SK-N-SH (cell line): ENCODE data around the gene NOSTRIN. TPM values are rescaled to one million over a fixed set of nuclear protein-coding genes. Genes with fewer than 3 reads are reported as not detected.

ENCODE experiments used
- CTCF ChIA-PET: fragments of 300-600, 350-600 bp; formaldehyde crosslinking; extraction: SDS; loops from one replicate; lab custom pipeline; 2021; lab: Yijun Ruan, JAX
- POLR2A ChIA-PET: fragments of 350-600 bp; sonication (Branson Sonifier 250); formaldehyde crosslinking; extraction: SDS; loops from one replicate; lab custom pipeline; 2020; ENCODE audit warnings: antibody characterized with exemption, inconsistent platforms; lab: Yijun Ruan, JAX
- DNase-seq: peaks from one replicate; pipeline ENCODE4 v3.0.0; 2012
- H2AFZ ChIP-seq: fragments of 200-600 bp; sonication (generic); 2 replicates; pipeline ENCODE4 v1.8.1; 2016; ENCODE audit warnings: antibody characterized with exemption, mild to moderate bottlenecking, low read depth
- H3F3A ChIP-seq: fragments of 200-600 bp; sonication (generic); replicated peaks from 2 replicates; pipeline ENCODE3; 2016; ENCODE audit warnings: antibody characterized with exemption, mild to moderate bottlenecking; ENCODE audit not compliant: insufficient read depth
- H3K27ac ChIP-seq, 2 experiments: fragments of 200-500 bp in 1 of 2; fragments of 200-600 bp in 1 of 2; sonication (Bioruptor generic) in 1 of 2; sonication (generic), shearing (Covaris generic) in 1 of 2; 2 replicates each; pipeline versions ENCODE4 v1.5.1 to v1.6.1; 2014 to 2016; ENCODE audit warnings: low read depth in 2 of 2, inconsistent platforms in 1 of 2, low read length in 1 of 2, mild to moderate bottlenecking in 1 of 2, mixed read lengths in 1 of 2
- H3K27me3 ChIP-seq: fragments of 200-600 bp; sonication (generic), shearing (Covaris generic); 2 replicates; pipeline ENCODE4 v1.6.1; 2016; ENCODE audit warnings: mixed run types; ENCODE audit not compliant: insufficient read depth
- H3K36me3 ChIP-seq, 2 experiments: fragments of 200-500 bp in 1 of 2; fragments of 200-600 bp in 1 of 2; sonication (Bioruptor generic) in 1 of 2; sonication (generic) in 1 of 2; replicated peaks in 1 of 2; 2 replicates each; pipeline versions ENCODE3 to v1.5.1; 2014 to 2016; ENCODE audit warnings: low read length in 1 of 2, mild to moderate bottlenecking in 1 of 2; ENCODE audit not compliant: insufficient read depth in 2 of 2, control insufficient read depth in 1 of 2
- H3K4me1 ChIP-seq, 2 experiments: fragments of 200-500 bp in 1 of 2; fragments of 200-600 bp in 1 of 2; sonication (Bioruptor generic) in 1 of 2; sonication (generic), shearing (Covaris generic) in 1 of 2; 2 replicates each; pipeline versions ENCODE4 v1.5.1 to v1.6.1; 2014 to 2016; ENCODE audit warnings: low read depth in 1 of 2, low read length in 1 of 2, mixed run types in 1 of 2; ENCODE audit not compliant: insufficient read depth in 2 of 2, control insufficient read depth in 1 of 2
- H3K4me2 ChIP-seq: fragments of 200-600 bp; sonication (generic), shearing (Covaris generic); 2 replicates; pipeline ENCODE4 v1.6.1; 2017; ENCODE audit warnings: mixed run types
- H3K4me3 ChIP-seq, 2 experiments: fragments of 200-500 bp in 1 of 2; fragments of 200-600 bp in 1 of 2; sonication (Bioruptor generic) in 1 of 2; sonication (generic), shearing (Covaris generic) in 1 of 2; 2 replicates each; pipeline versions ENCODE4 v1.5.1 to v1.8.1; 2014 to 2016; ENCODE audit warnings: low read depth in 2 of 2, inconsistent platforms in 1 of 2, low read length in 1 of 2, mild to moderate bottlenecking in 1 of 2, mixed read lengths in 1 of 2, moderate library complexity in 1 of 2
- H3K79me2 ChIP-seq: fragments of 200-600 bp; sonication (generic); 2 replicates; pipeline ENCODE4 v1.8.1; 2017; ENCODE audit warnings: mild to moderate bottlenecking; ENCODE audit not compliant: insufficient read depth
- H3K9ac ChIP-seq: fragments of 200-600 bp; sonication (generic); 2 replicates; pipeline ENCODE4 v1.6.1; 2017; ENCODE audit warnings: mixed run types
- H3K9me2 ChIP-seq: fragments of 200-600 bp; sonication (generic); 2 replicates; pipeline ENCODE4 v1.6.1; 2017; ENCODE audit warnings: mixed run types
- H3K9me3 ChIP-seq: fragments of 200-600 bp; sonication (generic); 2 replicates; pipeline ENCODE4 v1.6.1; 2017; ENCODE audit warnings: mixed run types, mild to moderate bottlenecking, moderate library complexity
- H4K20me1 ChIP-seq: fragments of 200-600 bp; sonication (generic); 2 replicates; pipeline ENCODE4 v1.6.1; 2017; ENCODE audit warnings: mild to moderate bottlenecking, mixed run types; ENCODE audit not compliant: insufficient read depth
- EZH2phosphoT487 ChIP-seq: fragments of 200-600 bp; sonication (generic); IDR thresholded peaks from 2 replicates; pipeline ENCODE4 v1.6.1; 2017; ENCODE audit warnings: low read depth, mixed run types, mild to moderate bottlenecking, antibody characterized with exemption, moderate library complexity, borderline replicate concordance
- FOXJ3 ChIP-seq: sonication (generic); formaldehyde crosslinking; IDR thresholded peaks from 2 replicates; pipeline ENCODE4 v1.5.1; 2020; ENCODE audit warnings: mild to moderate bottlenecking, missing genetic modification reagents
- GABPA ChIP-seq: IDR thresholded peaks from 2 replicates; pipeline ENCODE4 v1.4.0; 2012; ENCODE audit warnings: low read depth, mild to moderate bottlenecking
- JUND ChIP-seq: IDR thresholded peaks from 2 replicates; pipeline ENCODE4 v1.4.0; 2012
- MEF2A ChIP-seq: IDR thresholded peaks from 2 replicates; pipeline ENCODE4 v1.4.0; 2012; ENCODE audit warnings: low read depth, borderline replicate concordance
- MXI1 ChIP-seq: IDR thresholded peaks from 2 replicates; pipeline ENCODE4 v1.6.1; 2012; ENCODE audit warnings: mild to moderate bottlenecking, low read depth, low read length, improper control_type of control experiment
- RAD21 ChIP-seq: IDR thresholded peaks from 2 replicates; pipeline ENCODE4 v1.6.1; 2012; ENCODE audit warnings: mild to moderate bottlenecking, low read length
- RFX5 ChIP-seq: IDR thresholded peaks from 2 replicates; pipeline ENCODE4 v1.6.1; 2012; ENCODE audit warnings: mild to moderate bottlenecking, improper control_type of control experiment, low read length
- RXRA ChIP-seq: IDR thresholded peaks from 2 replicates; pipeline ENCODE4 v1.4.0; 2012; ENCODE audit warnings: low read depth, mild to moderate bottlenecking, borderline replicate concordance
- SIN3A ChIP-seq: IDR thresholded peaks from 2 replicates; pipeline ENCODE4 v1.6.1; 2012; ENCODE audit warnings: low read depth, mild to moderate bottlenecking, low read length, moderate library complexity, borderline replicate concordance
- SMC3 ChIP-seq: IDR thresholded peaks from 2 replicates; pipeline ENCODE4 v1.6.1; 2012; ENCODE audit warnings: low read depth, low read length, improper control_type of control experiment
- WGBS: methylation state at CpG from one replicate; pipeline ENCODE4 v1.1.6; 2017; ENCODE audit warnings: low lambda C conversion rate; 5-methylcytosine and 5-hydroxymethylcytosine counted together
- polyA plus RNA-seq, 3 experiments: library from polyadenylated mRNA; depleted of rRNA; stranded (reverse); fragments of >200 nt; gene quantifications; 2 replicates each; pipeline ENCODE4 v1.2.3, GENCODE V29; 2012
- TF ChIP-seq, protein P1 (sequence below): IDR thresholded peaks from 2 replicates; pipeline ENCODE4 v1.4.0; 2012; ENCODE audit warnings: low read depth, borderline replicate concordance
- TF ChIP-seq, protein P2 (sequence below): fragments of 150-350 bp; IDR thresholded peaks from 2 replicates; pipeline ENCODE4 v1.6.1; 2017; ENCODE audit warnings: antibody characterized with exemption, low read length, low read depth, borderline replicate concordance
- TF ChIP-seq, protein P3 (sequence below): IDR thresholded peaks from 2 replicates; pipeline ENCODE4; 2012
- TF ChIP-seq, protein P4 (sequence below): fragments of 200-600 bp; sonication (generic); IDR thresholded peaks from 2 replicates; pipeline ENCODE4 v1.6.1; 2017; ENCODE audit warnings: antibody characterized with exemption, mild to moderate bottlenecking, moderate library complexity

Gene NOSTRIN
- polyA plus RNA-seq, 1 of the 3 experiments (the other 2 are of a cell fraction): not detected

DNA sequence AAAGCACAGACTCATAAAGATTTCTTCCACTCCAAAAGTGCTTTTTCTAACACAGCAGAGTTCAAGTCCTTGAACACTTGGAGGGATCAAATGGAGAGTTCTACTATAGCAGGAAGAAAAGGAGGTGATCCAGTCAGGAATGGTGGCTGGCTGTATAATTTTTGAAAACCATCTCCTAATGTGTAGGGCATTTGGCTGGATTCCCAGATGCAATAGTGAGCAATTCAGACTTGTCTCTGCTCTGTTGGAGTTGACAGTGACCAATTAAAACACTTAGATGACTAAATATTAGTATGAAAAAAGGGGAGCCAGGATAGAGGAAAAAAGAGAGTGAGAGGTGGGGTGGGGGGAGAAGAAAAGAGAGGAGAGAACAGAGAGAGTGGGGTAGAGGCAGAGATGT lies 93.3 kb downstream of the NOSTRIN start (continued):
- TF ChIP-seq, protein P1, sequence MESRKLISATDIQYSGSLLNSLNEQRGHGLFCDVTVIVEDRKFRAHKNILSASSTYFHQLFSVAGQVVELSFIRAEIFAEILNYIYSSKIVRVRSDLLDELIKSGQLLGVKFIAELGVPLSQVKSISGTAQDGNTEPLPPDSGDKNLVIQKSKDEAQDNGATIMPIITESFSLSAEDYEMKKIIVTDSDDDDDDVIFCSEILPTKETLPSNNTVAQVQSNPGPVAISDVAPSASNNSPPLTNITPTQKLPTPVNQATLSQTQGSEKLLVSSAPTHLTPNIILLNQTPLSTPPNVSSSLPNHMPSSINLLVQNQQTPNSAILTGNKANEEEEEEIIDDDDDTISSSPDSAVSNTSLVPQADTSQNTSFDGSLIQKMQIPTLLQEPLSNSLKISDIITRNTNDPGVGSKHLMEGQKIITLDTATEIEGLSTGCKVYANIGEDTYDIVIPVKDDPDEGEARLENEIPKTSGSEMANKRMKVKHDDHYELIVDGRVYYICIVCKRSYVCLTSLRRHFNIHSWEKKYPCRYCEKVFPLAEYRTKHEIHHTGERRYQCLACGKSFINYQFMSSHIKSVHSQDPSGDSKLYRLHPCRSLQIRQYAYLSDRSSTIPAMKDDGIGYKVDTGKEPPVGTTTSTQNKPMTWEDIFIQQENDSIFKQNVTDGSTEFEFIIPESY: no peak
- TF ChIP-seq MXI1 (no peak), SIN3A (no peak), EZH2phosphoT487 (no peak), SMC3 (no peak)

DNA sequence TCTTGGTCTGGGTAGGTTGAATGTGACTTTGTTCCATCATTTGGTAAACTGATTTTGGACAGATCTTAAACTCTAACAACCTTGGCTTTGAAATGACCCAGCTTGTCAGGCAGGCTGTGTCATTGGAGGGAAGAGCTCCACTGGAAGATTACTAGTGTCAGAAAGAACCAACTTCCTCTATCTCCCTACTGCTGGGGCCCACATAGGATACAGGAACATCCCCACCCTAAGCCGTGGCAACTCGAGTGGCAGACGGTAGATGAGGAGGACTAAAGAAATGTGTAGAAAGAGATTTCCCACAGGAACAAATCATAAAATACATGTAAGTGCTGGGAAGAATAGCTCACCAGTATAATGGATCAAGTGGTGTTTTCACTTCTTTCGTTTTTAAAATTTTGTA lies 94.3 kb downstream of the NOSTRIN start:
- Histone ChIP-seq H3K9me3 (no peaks in the 10 kb centered on the region), H3K27ac (no peak overlapping the region), H2AFZ (no peak overlapping the region), H3K9me2 (no peaks in the 10 kb centered on the region), H3K4me3 (no peak overlapping the region), H3K27me3 (no peaks in the 10 kb centered on the region), H3K79me2 (no peaks in the 10 kb centered on the region)
- POLR2A ChIA-PET: no interaction called here
- no peak for DNase-seq
- TF ChIP-seq EZH2phosphoT487 (no peak), MXI1 (no peak), GABPA (no peak), JUND (no peak), RAD21 (no peak), SIN3A (no peak), RXRA (no peak), RFX5 (no peak), FOXJ3 (CRISPR knock-in tag) (no peak), MEF2A (no peak), SMC3 (no peak)
- TF ChIP-seq, protein P2, sequence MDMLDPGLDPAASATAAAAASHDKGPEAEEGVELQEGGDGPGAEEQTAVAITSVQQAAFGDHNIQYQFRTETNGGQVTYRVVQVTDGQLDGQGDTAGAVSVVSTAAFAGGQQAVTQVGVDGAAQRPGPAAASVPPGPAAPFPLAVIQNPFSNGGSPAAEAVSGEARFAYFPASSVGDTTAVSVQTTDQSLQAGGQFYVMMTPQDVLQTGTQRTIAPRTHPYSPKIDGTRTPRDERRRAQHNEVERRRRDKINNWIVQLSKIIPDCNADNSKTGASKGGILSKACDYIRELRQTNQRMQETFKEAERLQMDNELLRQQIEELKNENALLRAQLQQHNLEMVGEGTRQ: no peak
- TF ChIP-seq, protein P3, sequence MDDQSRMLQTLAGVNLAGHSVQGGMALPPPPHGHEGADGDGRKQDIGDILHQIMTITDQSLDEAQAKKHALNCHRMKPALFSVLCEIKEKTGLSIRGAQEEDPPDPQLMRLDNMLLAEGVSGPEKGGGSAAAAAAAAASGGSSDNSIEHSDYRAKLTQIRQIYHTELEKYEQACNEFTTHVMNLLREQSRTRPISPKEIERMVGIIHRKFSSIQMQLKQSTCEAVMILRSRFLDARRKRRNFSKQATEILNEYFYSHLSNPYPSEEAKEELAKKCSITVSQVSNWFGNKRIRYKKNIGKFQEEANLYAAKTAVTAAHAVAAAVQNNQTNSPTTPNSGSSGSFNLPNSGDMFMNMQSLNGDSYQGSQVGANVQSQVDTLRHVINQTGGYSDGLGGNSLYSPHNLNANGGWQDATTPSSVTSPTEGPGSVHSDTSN: no peak
- TF ChIP-seq, protein P4, sequence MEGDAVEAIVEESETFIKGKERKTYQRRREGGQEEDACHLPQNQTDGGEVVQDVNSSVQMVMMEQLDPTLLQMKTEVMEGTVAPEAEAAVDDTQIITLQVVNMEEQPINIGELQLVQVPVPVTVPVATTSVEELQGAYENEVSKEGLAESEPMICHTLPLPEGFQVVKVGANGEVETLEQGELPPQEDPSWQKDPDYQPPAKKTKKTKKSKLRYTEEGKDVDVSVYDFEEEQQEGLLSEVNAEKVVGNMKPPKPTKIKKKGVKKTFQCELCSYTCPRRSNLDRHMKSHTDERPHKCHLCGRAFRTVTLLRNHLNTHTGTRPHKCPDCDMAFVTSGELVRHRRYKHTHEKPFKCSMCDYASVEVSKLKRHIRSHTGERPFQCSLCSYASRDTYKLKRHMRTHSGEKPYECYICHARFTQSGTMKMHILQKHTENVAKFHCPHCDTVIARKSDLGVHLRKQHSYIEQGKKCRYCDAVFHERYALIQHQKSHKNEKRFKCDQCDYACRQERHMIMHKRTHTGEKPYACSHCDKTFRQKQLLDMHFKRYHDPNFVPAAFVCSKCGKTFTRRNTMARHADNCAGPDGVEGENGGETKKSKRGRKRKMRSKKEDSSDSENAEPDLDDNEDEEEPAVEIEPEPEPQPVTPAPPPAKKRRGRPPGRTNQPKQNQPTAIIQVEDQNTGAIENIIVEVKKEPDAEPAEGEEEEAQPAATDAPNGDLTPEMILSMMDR: no peak
- TF ChIP-seq, all 33 proteins: peak for 0
- Histone ChIP-seq H4K20me1 (no peaks in the 10 kb centered on the region), H3K4me1 (no peaks in the 10 kb centered on the region), H3K9ac (no peak overlapping the region), H3F3A (no peaks in the 10 kb centered on the region), H3K36me3 (no peaks in the 10 kb centered on the region), H3K4me2 (no peak overlapping the region)
- 74% methylated on average over 4 of the region's 4 CpGs for WGBS
- CTCF ChIA-PET: no interaction called here
